Measurements from ENCODE around the gene ADAMTS2.
"Not testable (repeated sequence)": the region's sequence is repeated elsewhere in the genome, so short reads cannot be mapped to it uniquely, and the experiment has no call there.

The ADAMTS2 gene

GRCh38 chr5:179123491-179124272 lies 221.6 kb downstream of the ADAMTS2 start:
- no peak for DNase-seq (ENCODE audit: low read depth)

- no peak for DNase-seq (ENCODE audit: low read depth)
These were observed 222.2 kb downstream of the ADAMTS2 start for GRCh38 chr5:179123109-179123426.

DNA sequence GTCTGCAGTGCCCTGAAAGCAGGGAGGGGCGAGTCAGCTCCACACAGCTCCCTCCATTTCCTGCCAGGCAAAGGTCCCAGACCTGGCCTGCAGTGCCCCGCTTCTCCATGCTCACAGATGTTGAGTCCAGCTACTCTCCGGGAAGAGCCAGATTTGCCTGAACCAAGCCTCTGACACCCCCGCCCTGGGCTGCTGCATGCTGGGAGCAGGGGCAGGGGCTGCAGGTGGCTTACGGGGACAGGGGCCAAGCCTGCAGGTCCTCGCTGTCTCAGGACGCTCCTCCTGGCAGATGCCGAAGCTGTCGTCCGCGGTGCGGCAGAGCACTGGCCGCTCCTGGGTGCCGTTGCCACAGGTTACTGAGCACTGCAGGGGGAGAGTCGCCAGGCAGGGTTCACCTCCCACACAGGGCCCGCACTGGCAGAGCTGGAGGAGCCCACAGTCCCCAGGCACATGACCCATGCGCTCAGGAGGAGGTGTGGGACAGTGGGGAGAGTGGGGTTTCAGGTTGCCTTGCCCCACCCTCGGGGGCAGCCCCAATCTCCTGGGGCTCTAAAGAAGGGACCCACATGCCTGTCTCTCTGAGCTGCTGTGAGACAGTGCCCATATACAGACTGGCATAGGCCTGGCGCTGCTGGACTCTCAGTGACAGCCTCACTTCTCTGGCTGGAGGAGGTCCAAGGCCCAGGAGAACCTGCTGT lies 222.7 kb downstream of the ADAMTS2 start:
- DNase-seq (ENCODE audit: low read depth), result no peak

DNA sequence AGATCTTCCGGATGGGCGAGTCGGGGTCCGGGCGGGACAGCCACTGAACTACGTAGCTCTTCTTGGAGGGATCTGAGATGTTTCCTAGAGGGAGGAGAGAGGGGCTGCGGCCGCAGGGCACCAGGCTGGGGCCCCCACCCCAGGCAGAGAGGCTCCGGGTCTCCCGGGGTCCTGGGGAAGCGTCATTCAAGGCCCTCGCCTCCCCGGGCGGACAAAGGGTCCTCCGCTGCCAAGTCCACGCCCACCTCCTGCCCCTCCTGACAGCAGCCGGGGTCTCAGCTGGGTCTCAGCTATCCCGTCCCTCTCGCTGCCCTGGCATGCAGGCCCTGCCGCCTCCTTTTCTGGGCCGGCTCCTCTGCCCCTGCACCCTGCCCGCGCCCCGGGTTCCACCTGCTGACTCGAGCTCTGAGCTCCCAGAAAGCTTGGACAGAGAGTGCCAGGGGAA lies 223.6 kb downstream of the ADAMTS2 start:
- no peak for DNase-seq (ENCODE audit: low read depth)

GRCh38 chr5:179120951-179121666 lies 224.2 kb downstream of the ADAMTS2 start:
- no peak for DNase-seq (ENCODE audit: low read depth)

- DNase-seq (ENCODE audit: low read depth), result no peak
These were observed 224.8 kb downstream of the ADAMTS2 start for GRCh38 chr5:179120421-179120861.

GRCh38 chr5:179119415-179120170 lies 225.7 kb downstream of the ADAMTS2 start:
- DNase-seq (ENCODE audit: low read depth), result no peak

DNA sequence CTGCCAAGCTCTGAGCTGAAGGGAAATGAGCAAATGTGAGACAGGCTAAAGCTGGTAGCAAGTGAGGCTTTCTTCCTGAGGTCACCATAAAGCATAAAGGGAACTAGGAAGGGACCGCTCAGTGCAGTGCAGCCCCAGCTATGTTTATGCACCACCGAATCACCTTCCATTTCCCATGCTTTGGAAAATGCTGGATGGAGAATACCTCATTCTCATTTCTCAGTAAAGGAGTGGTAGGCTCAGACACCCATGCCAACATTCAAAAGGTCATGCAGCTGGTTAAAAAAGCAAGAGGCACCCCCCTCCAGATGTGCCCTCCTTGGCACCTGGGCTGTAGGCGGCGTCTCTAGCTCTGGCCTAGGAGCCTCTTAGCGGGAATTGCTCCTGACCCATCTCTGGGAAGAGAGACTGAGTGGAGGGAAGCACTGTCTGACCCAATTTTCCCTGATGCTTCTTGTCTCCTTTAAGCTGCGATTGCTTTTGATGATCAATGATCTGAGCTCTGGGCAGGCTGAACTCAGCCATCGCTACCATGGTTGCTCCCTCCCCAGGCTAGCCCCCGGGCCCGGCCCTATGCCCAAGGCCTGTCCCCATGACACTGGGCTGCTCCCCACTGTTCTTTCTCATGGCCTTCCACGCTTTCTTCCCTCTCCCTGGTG lies 226.4 kb downstream of the ADAMTS2 start:
- no peak for DNase-seq (ENCODE audit: low read depth)

DNA sequence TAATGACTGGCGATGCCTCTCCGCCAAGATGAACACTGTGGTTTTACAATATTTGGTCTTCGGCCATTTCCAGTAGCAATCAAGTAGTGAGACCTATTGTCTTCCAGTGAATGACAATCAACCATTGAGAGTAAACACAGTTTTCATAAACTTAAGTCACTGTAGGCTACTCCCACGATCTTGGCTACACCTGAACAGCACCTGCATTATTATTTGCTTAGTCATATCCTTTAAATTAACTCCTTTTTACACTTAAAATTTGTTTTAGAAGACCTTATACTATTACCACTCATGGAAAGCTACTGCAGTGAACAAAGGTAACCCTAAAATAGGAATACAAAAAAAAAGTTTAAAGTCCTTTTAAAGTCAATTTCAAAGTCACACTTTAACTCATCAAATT lies 226.9 kb downstream of the ADAMTS2 start:
- DNase-seq (ENCODE audit: low read depth), result no peak

GRCh38 chr5:179115845-179116524 lies 229.3 kb downstream of the ADAMTS2 start:
- DNase-seq (ENCODE audit: low read depth), result no peak

GRCh38 chr5:179115307-179115706 lies 230.0 kb downstream of the ADAMTS2 start:
- DNase-seq (ENCODE audit: low read depth), result no peak

- DNase-seq (ENCODE audit: low read depth), result no peak
These were observed 230.5 kb downstream of the ADAMTS2 start for GRCh38 chr5:179114756-179115155.

DNA sequence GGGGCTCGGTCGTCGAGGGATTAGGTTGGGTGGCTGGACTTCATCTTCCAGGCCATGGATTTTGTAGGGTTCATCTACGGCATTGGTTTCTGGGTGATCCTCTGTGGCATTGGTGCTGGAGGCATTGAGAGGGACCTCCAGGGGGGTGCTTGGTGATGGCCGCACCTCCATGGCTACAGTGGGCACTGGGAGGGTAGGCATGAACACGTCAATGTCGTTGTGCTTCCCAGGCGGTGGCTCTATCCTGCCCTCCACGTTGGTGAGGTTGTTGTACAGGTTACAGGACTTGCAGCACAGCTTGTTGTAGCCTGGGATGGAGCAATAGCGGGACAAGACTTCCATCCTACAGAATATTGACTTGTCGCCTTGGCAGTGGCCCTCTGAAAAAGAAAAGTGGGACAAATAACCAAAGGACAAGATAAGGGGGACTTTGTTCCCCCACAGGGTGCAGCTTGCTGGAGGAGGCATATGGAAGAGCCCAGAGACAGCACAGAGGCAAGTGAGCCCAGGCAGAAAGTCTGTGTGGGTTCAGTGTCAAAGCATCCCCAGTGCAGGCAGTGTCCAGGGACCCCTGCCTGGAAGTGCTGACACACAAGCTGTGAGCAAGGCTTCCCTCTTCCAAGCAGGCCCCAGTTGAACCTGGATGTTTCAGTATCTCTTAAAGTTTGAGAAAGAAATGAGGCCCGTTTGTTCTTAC lies 231.2 kb downstream of the ADAMTS2 start:
- no peak for DNase-seq (ENCODE audit: low read depth)

DNA sequence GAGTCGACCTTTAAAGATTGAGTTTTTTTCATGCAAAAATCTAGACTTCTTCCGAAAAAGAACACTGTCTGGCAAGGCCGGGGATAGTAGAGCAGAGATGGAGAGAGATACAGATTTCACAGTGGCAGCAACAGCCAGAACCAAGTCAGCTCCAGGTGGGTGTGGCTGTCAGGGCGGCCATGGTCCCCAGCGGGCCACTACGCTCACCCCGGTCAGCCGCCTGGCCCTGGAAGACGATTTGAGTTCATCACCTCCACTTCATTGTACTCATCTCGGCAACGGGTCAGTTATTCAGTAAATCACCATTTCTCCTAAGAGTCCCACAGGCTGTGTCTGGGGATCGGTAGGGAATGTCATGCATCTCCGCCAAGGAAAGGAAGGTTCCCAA lies 232.1 kb downstream of the ADAMTS2 start:
- DNase-seq (ENCODE audit: low read depth), result no peak

DNA sequence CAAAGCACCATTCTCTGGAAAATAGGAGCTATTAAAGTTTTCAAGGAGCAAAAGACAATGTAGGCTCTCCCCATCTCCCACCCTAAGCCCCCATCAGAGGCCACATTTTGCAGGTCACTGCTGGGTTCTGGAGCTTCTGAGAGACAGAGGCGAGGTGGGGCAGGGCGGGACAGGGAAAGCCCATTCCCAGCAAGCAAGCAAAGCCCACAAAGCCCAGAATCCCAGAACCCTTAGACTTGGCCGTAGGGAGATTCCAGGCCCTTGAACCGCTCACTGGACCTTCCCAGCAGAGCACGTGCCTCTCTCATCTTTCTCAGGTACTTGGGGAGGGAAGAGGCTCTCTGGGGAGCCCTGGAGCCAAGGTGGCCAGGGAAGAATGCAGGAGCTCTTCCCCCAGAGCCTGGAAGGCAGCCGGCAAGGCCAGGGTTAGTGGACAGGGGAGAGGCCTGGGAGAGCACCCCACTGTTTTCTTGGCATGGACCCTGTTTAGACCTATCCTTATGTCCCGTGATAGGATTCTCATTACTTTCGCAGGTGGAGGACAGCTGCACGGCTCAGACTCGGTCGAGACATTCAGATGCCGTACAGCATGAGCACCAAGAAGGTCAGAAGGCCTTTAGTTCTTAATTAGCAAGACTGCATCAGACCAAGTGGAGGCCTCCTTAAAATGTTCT lies 232.7 kb downstream of the ADAMTS2 start:
- no peak for DNase-seq (ENCODE audit: low read depth)

- no peak for DNase-seq (ENCODE audit: low read depth)
These were observed 233.7 kb downstream of the ADAMTS2 start for GRCh38 chr5:179111267-179112207.

DNA sequence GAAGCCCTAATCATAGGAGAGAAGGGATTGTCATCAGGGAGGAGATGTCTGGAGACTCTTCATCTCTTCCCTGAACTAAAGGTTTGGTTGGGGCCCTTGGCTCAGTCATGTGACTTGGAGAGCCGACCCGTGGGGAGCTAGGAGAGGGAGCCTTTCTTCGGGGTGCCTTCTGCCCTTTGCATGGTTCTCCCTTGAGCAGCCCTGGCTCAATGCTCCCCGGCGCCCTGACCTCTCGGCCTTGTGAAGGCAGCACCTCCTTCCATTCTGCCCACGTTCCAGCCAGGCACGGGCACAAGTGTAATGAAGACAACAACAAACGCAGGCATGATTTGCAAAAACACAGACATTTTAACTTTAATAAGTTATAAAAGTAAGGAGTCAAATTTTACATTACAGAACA lies 234.7 kb downstream of the ADAMTS2 start:
- DNase-seq (ENCODE audit: low read depth), result no peak

DNA sequence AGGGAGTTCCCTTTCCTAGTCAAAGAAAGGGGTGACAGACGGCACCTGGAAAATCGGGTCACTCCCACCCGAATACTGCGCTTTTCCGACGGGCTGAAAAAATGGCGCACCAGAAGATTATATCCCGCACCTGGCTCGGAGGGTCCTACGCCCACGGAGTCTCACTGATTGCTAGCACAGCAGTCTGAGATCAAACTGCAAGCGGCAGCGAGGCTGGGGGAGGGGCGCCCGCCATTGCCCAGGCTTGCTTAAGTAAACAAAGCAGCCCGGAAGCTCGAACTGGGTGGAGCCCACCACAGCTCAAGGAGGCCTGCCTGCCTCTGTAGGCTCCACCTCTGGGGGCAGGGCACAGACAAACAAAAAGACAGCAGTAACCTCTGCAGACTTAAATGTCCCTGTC lies 244.0 kb downstream of the ADAMTS2 start:
- DNase-seq (ENCODE audit: low read depth), result not testable (repeated sequence)

DNA sequence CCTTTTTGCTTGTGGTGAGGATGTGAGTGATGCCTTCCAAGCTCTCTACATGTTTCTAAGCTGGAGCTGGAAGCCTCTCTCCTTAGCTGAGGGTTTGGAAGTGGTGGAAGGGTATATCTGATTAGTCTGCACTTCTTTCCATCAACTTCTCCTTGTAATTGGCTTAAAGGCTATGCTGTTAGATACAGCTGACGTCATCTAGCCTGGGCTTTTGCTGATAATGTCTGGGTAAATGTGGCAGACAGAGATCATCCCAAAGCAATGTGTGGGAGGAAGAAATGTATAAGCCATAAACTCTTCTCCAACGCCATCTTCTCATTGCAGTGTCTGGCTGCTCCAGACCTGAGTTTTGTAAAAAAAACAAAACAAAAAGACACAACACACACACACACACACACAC lies 255.8 kb downstream of the ADAMTS2 start:
- DNase-seq (ENCODE audit: low read depth), result no peak

All from stimulated activated CD8-positive, alpha-beta memory T cell treated with anti-CD3 and anti-CD28 coated beads, Interleukin-15, amount 100 ng/mL, for 24 hours (primary cell).